Esophagus muscularis mucosa (tissue), 4 donors: ENCODE measurements around the gene CLPSL1.

ENCODE experiments used
- CTCF ChIP-seq, 3 experiments: fragments of 200-600 bp in 2 of 3; fragments of 450-650 bp in 1 of 3; sonication (generic) in 2 of 3; IDR thresholded peaks; one replicate each; pipeline ENCODE4 v1.5.1; 2017 to 2019; ENCODE audit warnings: antibody characterized with exemption in 3 of 3, mild to moderate bottlenecking in 2 of 3, moderate library complexity in 1 of 3
- EP300 ChIP-seq: sonication (generic); formaldehyde crosslinking; IDR thresholded peaks from one replicate; pipeline ENCODE4 v1.6.1; 2017; ENCODE audit warnings: antibody characterized with exemption
- POLR2A ChIP-seq: fragments of 450-650 bp; IDR thresholded peaks from one replicate; pipeline ENCODE4 v1.6.1; 2017; ENCODE audit warnings: antibody characterized with exemption, moderate library complexity, mild to moderate bottlenecking, low read depth

GRCh38 chr6:35833536-35833935 lies 52.7 kb downstream of the CLPSL1 start:
- TF ChIP-seq CTCF (IDR thresholded peaks at IDR 0.05) (no peak), EP300 (no peak), POLR2A (no peak)
